ENCODE data around the gene SLC24A3. TPM values are rescaled to one million over a fixed set of nuclear protein-coding genes. Genes with fewer than 3 reads are reported as not detected.

The SLC24A3 gene
- total and polyA plus RNA-seq, 5 experiments from 2014 or later = not detected

DNA sequence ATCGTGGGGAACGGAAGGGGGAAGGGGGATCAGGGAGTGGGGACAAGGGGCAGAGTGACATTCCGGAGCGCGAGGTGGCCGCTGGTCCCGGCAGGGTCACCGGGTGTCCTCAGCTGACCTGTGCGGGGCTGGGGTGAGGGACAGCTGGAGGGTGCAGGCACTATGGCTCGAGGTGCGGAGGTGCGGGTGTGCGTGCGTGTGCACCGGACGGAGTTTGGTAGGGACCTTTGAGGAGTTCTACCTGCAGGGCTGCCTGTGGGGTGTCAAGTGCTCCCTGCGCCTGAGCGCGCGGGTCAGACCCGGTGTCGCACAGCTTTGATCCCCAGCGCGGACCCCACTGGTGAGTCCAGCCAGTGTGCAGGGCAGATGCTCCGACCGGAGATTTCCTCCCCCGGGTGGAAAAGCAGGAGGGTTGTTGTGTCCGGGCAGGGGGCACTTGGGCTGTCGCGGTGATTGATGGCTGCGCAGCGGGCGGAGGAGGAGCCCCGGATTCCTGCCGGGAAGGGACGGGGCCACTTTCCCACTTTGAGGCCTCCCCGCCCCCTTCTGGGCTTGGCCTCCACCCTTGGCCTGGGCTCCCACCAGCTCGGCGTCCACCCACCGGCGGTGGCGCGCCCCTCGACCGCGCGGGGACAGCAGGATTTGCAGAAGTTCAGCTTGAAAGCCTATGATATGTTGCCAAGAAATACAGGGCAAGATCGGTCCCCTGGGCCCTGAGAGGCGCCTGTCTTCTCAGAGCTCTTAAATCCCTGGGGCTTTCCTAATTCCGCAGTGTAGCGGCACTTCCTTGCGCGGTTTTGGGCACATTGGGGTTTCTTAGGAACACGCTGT, 546.3 kb downstream of the SLC24A3 start:
- Mint-ChIP-seq H3K36me3 (no peaks in the 10 kb centered on the region), H3K4me1 (peaks cover 0 to 9% (median 0%) of the 10 kb centered on the region in 4 donors), H3K9me3 (peaks cover 0 to 5% (median 0%) of the 10 kb centered on the region in 9 donors), H3K4me3 (peak overlapping the region in 5 of 10 donors; percentile 7 to 71 (median 34)), H3K27me3 (peaks cover 14 to 52% (median 37%) of the 10 kb centered on the region in 5 donors), H3K27ac (no peak overlapping the region)
- ATAC-seq (no peak), DNase-seq (no peak)
- POLR2A ChIA-PET = no interaction called here

DNA sequence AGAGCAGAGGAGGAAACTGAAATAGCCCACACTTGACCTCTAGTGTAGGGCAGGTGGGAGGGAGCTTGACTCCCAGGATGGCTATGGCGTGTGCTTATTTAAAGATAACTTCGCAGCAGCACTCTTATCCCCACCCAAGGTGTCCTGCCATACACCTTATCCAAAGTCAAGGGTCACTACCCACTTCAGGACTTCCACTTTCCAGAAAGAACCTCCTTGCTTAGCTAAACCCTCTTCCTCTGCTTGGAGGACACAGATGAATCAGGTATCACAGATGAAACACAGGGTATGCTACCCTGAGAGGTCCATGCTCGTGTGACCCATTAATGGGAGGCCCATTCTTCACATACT, 547.9 kb downstream of the SLC24A3 start:
- POLR2A ChIA-PET = no interaction called here
- Mint-ChIP-seq H3K9me3 (peaks cover 0 to 5% (median 0%) of the 10 kb centered on the region in 9 donors), H3K27ac (no peak overlapping the region), H3K27me3 (peaks cover 14 to 40% (median 34%) of the 10 kb centered on the region in 5 donors), H3K36me3 (no peaks in the 10 kb centered on the region), H3K4me1 (peaks cover 0 to 9% (median 0%) of the 10 kb centered on the region in 4 donors), H3K4me3 (no peak overlapping the region)
- DNase-seq = no peak
- no peak for ATAC-seq

DNA sequence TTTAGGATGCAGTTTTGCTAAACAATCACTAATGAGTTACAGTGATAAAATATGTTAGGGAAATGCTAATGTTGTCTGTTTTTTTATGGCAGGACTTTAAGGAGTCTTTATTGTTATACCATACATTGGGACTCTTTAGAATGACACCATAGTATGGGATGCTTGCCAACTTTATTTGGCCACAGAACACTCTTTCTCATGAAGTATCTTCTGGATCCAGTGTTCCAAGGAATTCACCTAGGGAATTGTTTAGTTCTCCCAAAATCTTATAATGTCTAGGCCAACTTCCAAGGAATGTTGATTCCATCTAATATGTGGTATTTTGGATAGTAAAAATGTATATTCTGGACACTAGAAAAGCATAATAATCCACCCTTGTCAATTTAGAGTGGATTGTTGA, 548.9 kb downstream of the SLC24A3 start:
- H3K27me3 Mint-ChIP-seq = peaks cover 12 to 41% (median 32%) of the 10 kb centered on the region in 5 donors

DNA sequence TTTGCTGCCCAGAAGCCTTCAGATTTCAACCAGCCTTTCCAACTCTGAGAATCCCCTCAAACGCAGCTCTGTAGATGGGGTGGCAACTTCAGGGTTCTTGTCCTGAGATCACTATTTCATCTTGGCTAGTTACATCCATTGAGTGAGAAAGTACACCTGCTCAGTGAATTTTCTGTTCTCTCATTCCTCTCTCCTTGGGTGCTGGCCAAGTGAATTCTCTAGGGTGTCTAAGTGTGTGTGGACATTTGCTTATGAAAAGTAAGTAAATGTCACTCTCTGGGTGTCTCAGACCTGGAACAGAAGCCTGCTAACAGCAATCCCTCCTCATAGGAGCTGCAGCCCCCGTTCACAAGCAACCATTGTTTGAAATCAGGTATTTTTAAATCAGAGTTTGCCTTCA, 549.4 kb downstream of the SLC24A3 start:
- H3K4me1 Mint-ChIP-seq = peaks cover 0 to 7% (median 0%) of the 10 kb centered on the region in 4 donors
- H3K9me3 Mint-ChIP-seq = peaks cover 0 to 3% (median 0%) of the 10 kb centered on the region in 9 donors
- H3K27me3 Mint-ChIP-seq = peaks cover 8 to 41% (median 32%) of the 10 kb centered on the region in 5 donors
- no peak overlapping the region for H3K27ac Mint-ChIP-seq
- ATAC-seq = no peak
- H3K36me3 Mint-ChIP-seq = no peaks in the 10 kb centered on the region
- POLR2A ChIA-PET = no interaction called here
- no peak for DNase-seq
- no peak overlapping the region for H3K4me3 Mint-ChIP-seq

More for the DNA sequence above, 548.9 kb downstream of the SLC24A3 start:
- ATAC-seq (no peak), DNase-seq (no peak)
- Mint-ChIP-seq H3K9me3 (peaks cover 0 to 5% (median 0%) of the 10 kb centered on the region in 9 donors), H3K4me3 (no peak overlapping the region), H3K36me3 (no peaks in the 10 kb centered on the region), H3K4me1 (peaks cover 0 to 9% (median 0%) of the 10 kb centered on the region in 4 donors), H3K27ac (no peak overlapping the region)
- POLR2A ChIA-PET = no interaction called here

DNA sequence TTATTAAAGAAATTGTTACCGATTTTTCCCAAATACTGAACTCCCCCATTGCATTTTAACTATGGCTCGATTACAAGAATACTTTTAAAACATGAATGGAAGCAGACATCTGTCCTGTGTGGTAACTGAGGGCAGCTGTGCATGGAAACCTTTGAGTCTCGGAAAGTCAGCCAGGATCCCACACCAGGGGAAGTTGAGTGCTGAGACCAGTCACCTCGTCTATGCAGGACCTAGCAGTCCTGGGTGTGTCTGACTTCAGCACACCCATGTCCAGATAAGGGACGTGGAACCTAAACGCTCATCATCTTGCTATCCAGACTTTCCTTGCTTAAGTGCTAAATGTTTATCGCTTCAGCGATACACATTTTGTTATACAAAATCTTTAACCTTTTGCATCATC, 551.8 kb downstream of the SLC24A3 start:
- POLR2A ChIA-PET = no interaction called here
- Mint-ChIP-seq H3K27me3 (peaks cover 7 to 38% (median 26%) of the 10 kb centered on the region in 5 donors), H3K27ac (no peak overlapping the region), H3K9me3 (peaks cover 0 to 3% (median 0%) of the 10 kb centered on the region in 9 donors), H3K4me3 (no peak overlapping the region), H3K36me3 (no peaks in the 10 kb centered on the region), H3K4me1 (no peaks in the 10 kb centered on the region)
- DNase-seq = no peak
- no peak for ATAC-seq

DNA sequence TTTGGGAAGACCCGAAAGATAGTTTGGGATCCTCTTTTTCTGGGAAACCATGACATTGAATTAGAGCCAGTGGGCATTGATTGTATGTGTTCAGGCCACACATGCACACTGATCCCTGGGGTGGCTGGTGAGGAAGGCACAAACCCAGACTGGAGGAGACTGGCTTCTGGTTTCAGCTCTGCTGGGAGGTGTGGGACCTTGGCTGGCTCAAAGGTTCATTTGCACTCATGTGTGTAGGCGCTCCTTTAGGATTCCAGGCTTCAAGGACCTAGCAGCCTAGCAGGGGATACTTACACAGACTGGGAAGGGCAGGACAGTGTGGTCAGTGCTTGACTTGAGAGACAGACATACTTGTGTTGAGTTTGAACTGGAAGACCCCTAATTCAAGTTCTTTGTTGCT, 552.8 kb downstream of the SLC24A3 start:
- no peak overlapping the region for H3K4me3 Mint-ChIP-seq
- H3K4me1 Mint-ChIP-seq = no peaks in the 10 kb centered on the region
- POLR2A ChIA-PET = no interaction called here
- H3K36me3 Mint-ChIP-seq = no peaks in the 10 kb centered on the region
- ATAC-seq (no peak), DNase-seq (no peak)
- peaks cover 5 to 30% (median 20%) of the 10 kb centered on the region in 5 donors for H3K27me3 Mint-ChIP-seq
- H3K27ac Mint-ChIP-seq = no peak overlapping the region
- peaks cover 0 to 3% (median 0%) of the 10 kb centered on the region in 9 donors for H3K9me3 Mint-ChIP-seq

DNA sequence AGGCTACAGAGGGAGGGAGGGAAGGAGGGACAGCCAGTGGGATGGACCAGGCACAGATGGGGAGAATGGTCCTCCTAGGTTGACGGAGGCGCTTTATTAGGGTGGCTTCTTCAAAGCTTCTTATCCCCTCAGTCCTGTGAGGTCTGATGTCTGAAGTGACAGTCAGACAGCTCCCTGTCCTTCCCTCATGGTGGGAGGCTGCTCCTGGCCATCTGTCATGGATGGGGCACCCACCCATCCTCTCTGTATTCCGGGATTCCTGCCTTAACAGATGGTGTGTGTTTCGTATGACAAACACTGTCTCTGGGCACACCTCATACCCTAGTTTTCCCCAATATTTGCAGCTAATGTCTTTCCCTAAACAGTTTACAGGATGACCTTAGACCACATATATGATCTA, 553.5 kb downstream of the SLC24A3 start:
- Mint-ChIP-seq H3K27me3 (peaks cover 5 to 24% (median 14%) of the 10 kb centered on the region in 5 donors), H3K4me3 (no peak overlapping the region), H3K27ac (no peak overlapping the region), H3K4me1 (no peaks in the 10 kb centered on the region), H3K36me3 (no peaks in the 10 kb centered on the region), H3K9me3 (no peaks in the 10 kb centered on the region)
- no peak for DNase-seq
- POLR2A ChIA-PET = no interaction called here
- ATAC-seq = no peak

DNA sequence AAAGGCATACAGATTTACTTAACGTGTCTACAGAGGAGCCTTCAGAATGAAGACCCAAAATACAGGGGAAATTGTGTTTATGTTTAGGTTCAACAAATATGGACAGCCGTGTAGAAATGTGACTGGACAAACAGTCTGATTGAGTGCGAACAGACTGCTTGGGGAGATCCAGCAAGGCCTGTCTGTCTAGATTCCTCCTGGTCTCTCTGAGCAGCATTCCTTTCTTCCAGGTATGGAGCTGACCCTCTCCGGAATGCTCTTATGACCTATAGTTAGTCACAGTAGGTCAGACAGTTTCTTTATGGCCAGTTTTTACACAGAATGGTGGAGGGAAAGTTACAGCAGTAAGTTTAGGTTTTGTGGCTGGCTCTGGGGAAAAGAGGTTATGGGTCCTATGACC, 554.6 kb downstream of the SLC24A3 start:
- Mint-ChIP-seq H3K27me3 (peaks cover 5 to 22% (median 19%) of the 10 kb centered on the region in 5 donors), H3K4me3 (no peak overlapping the region), H3K27ac (no peak overlapping the region), H3K36me3 (no peaks in the 10 kb centered on the region), H3K9me3 (no peaks in the 10 kb centered on the region), H3K4me1 (no peaks in the 10 kb centered on the region)
- no peak for DNase-seq
- no peak for ATAC-seq
- POLR2A ChIA-PET = no interaction called here

DNA sequence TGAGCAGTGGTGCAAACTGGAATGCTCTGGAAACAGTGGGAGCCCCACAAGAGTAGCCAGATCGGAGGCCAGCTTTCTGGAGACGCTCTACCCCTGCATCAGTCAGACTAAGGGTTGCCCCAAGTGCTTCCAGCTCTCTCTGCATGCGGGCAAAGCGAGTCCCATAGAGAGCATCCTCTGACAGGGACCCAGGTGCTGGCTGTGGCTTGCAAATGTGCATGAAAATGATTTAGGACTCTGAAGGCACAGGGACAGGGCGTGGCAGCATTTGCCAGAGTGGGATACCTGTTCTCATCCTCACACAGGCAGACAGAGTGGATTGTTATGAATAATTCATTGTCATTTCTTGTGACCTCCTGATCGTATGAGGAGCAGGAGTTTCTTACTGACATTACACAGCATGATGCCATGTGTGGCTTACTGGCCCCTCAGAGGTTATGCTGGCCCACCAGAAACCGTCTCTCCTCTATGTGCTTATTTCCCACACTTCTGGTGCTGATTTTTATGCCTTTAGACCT, 555.9 kb downstream of the SLC24A3 start:
- H3K36me3 Mint-ChIP-seq = no peaks in the 10 kb centered on the region
- no peaks in the 10 kb centered on the region for H3K4me1 Mint-ChIP-seq
- no peak overlapping the region for H3K27ac Mint-ChIP-seq
- no peak overlapping the region for H3K4me3 Mint-ChIP-seq
- H3K27me3 Mint-ChIP-seq = peaks cover 5 to 22% (median 19%) of the 10 kb centered on the region in 5 donors
- POLR2A ChIA-PET = no interaction called here
- no peak for ATAC-seq
- no peak for DNase-seq
- H3K9me3 Mint-ChIP-seq = no peaks in the 10 kb centered on the region

DNA sequence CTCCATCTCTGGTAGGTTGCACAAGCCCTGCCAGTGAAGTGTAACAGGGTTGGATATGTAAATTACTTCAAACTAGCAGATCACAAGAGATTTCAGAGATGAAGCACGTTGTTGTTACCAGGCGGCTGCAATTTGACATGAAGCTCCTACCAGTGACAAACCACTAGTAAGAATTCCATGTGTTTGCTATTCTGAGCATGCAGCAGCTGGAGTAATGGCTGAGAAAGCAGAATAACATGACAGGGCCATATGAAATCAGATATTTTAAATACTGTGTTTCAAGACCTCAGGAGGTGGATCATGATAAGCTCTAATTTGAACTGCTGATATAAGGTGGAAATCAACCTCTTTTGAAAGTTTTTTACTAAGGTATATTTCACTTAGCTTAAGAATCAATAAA, 557.1 kb downstream of the SLC24A3 start:
- Mint-ChIP-seq H3K4me3 (no peak overlapping the region), H3K27ac (no peak overlapping the region), H3K4me1 (no peaks in the 10 kb centered on the region), H3K36me3 (no peaks in the 10 kb centered on the region), H3K27me3 (peaks cover 5 to 27% (median 19%) of the 10 kb centered on the region in 5 donors), H3K9me3 (no peaks in the 10 kb centered on the region)
- DNase-seq = no peak
- POLR2A ChIA-PET = no interaction called here
- no peak for ATAC-seq

DNA sequence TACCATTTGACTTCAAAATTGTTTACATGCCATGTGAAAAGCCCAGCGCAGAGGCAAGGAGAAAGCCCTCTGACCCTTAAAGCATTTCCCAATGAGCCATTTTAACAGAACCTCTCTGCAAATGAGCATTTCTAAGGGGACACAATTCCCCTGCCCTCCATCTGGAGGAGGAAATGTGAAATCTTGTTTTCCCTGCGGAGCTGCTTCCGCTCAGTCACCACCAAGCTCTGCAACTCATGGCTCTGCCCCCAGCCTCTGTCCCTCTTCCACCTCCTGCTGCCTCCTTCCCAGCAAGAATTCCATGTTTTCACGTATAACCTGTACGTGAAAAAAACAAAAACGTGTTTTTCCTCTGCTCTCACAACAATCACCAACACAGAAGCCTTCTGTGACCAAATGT, 557.9 kb downstream of the SLC24A3 start:
- ATAC-seq (no peak), DNase-seq (no peak)
- Mint-ChIP-seq H3K27ac (no peak overlapping the region), H3K27me3 (peaks cover 5 to 27% (median 19%) of the 10 kb centered on the region in 5 donors), H3K36me3 (no peaks in the 10 kb centered on the region), H3K4me1 (no peaks in the 10 kb centered on the region), H3K4me3 (no peak overlapping the region), H3K9me3 (no peaks in the 10 kb centered on the region)
- POLR2A ChIA-PET = no interaction called here

DNA sequence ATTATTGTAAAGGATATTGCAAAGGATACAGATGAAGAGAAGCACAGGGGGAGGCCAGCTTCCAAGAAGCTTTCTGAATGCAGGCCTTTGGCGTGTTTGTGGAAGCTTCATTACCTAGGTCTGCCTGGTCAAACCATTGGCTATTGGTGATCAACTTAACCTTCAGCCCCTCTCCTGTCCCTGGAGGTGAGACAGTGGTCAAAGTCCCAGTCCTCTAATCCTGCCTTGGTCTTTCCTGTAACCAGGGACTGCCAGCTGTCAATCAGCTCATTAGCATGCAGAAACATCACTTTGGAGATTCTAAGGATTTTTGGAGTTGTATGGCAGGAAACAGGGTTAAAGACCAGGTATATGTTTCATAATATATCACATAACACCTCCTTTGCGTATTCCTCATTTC, 558.6 kb downstream of the SLC24A3 start:
- ATAC-seq = no peak
- no peak overlapping the region for H3K4me3 Mint-ChIP-seq
- peaks cover 5 to 27% (median 19%) of the 10 kb centered on the region in 5 donors for H3K27me3 Mint-ChIP-seq
- no peaks in the 10 kb centered on the region for H3K4me1 Mint-ChIP-seq
- POLR2A ChIA-PET = no interaction called here
- no peaks in the 10 kb centered on the region for H3K9me3 Mint-ChIP-seq
- H3K27ac Mint-ChIP-seq = no peak overlapping the region
- no peaks in the 10 kb centered on the region for H3K36me3 Mint-ChIP-seq
- no peak for DNase-seq
